H9 (cell line): ENCODE results near the gene SLC16A1. TPM values are rescaled to one million over a fixed set of nuclear protein-coding genes. Genes with fewer than 3 reads are reported as not detected.

ENCODE experiments used
- DNase-seq: peaks from one replicate; pipeline ENCODE4 v3.0.0-alpha.2; 2017
- H2AFZ ChIP-seq: one replicate; pipeline ENCODE4 v1.6.1; 2013; ENCODE audit warnings: mild to moderate bottlenecking, low read length, control low read depth, moderate library complexity
- H2AK5ac ChIP-seq: 2 replicates; pipeline ENCODE4 v1.6.1; 2013; ENCODE audit warnings: low read length, control low read depth, mixed read lengths; ENCODE audit not compliant: insufficient read length
- H2BK120ac ChIP-seq: one replicate; pipeline ENCODE4 v1.6.1; 2013; ENCODE audit warnings: low read depth, mild to moderate bottlenecking, low read length, control low read depth, inconsistent platforms; ENCODE audit not compliant: poor library complexity, severe bottlenecking
- H2BK12ac ChIP-seq: 2 replicates; pipeline ENCODE4 v1.6.1; 2013; ENCODE audit warnings: low read length, control low read depth, mixed read lengths, low read depth; ENCODE audit not compliant: insufficient read length
- H2BK15ac ChIP-seq: 2 replicates; pipeline ENCODE4 v1.6.1; 2013; ENCODE audit warnings: low read depth, low read length, control low read depth
- H2BK20ac ChIP-seq: one replicate; pipeline ENCODE4 v1.6.1; 2013; ENCODE audit warnings: low read depth, mild to moderate bottlenecking, low read length, control low read depth, inconsistent platforms; ENCODE audit not compliant: poor library complexity, severe bottlenecking
- H2BK5ac ChIP-seq: 2 replicates; pipeline ENCODE4 v1.6.1; 2013; ENCODE audit warnings: low read length, control low read depth, mixed read lengths; ENCODE audit not compliant: insufficient read length
- H3K14ac ChIP-seq: 2 replicates; pipeline ENCODE4 v1.6.1; 2013; ENCODE audit warnings: low read length, control low read depth; ENCODE audit not compliant: insufficient read depth
- H3K18ac ChIP-seq: 2 replicates; pipeline ENCODE4 v1.6.1; 2013; ENCODE audit warnings: low read depth, mild to moderate bottlenecking, mixed read lengths, low read length, control low read depth; ENCODE audit not compliant: insufficient read length
- H3K23ac ChIP-seq: 2 replicates; pipeline ENCODE4 v1.6.1; 2013; ENCODE audit warnings: low read length, control low read depth, mixed read lengths, low read depth; ENCODE audit not compliant: insufficient read length
- H3K23me2 ChIP-seq: 2 replicates; pipeline ENCODE4 v1.6.1; 2013; ENCODE audit warnings: low read depth, mild to moderate bottlenecking, mixed read lengths, low read length, control low read depth; ENCODE audit not compliant: insufficient read length, poor library complexity, severe bottlenecking
- H3K27ac ChIP-seq: 2 replicates; pipeline ENCODE4 v1.5.1; 2013; ENCODE audit warnings: low read length, control low read depth, mixed read lengths, low read depth; ENCODE audit not compliant: insufficient read length
- H3K27me3 ChIP-seq: 2 replicates; pipeline ENCODE4 v1.6.1; 2013; ENCODE audit warnings: low read length, control low read depth, inconsistent platforms; ENCODE audit not compliant: insufficient read depth
- H3K4ac ChIP-seq: 2 replicates; pipeline ENCODE4 v1.6.1; 2013; ENCODE audit warnings: low read depth, mild to moderate bottlenecking, control low read depth, inconsistent platforms, low read length, moderate library complexity
- H3K4me1 ChIP-seq: 2 replicates; pipeline ENCODE4 v1.6.1; 2013; ENCODE audit warnings: low read length, control low read depth, inconsistent platforms; ENCODE audit not compliant: insufficient read depth
- H3K4me2 ChIP-seq: 2 replicates; pipeline ENCODE4 v1.6.1; 2013; ENCODE audit warnings: low read length, control low read depth, mixed read lengths; ENCODE audit not compliant: insufficient read length, insufficient read depth
- H3K56ac ChIP-seq: 2 replicates; pipeline ENCODE4 v1.6.1; 2013; ENCODE audit warnings: low read depth, mild to moderate bottlenecking, mixed read lengths, low read length, control low read depth; ENCODE audit not compliant: insufficient read length
- H3K79me1 ChIP-seq: 2 replicates; pipeline ENCODE4 v1.6.1; 2013; ENCODE audit warnings: low read depth, mild to moderate bottlenecking, moderate library complexity, low read length, control low read depth, inconsistent platforms; ENCODE audit not compliant: insufficient read depth, poor library complexity, severe bottlenecking
- H3K79me2 ChIP-seq: 2 replicates; pipeline ENCODE4 v1.6.1; 2013; ENCODE audit warnings: low read length, control low read depth, inconsistent platforms; ENCODE audit not compliant: insufficient read depth
- H3K9ac ChIP-seq: 2 replicates; pipeline ENCODE4 v1.6.1; 2013; ENCODE audit warnings: low read length, control low read depth, mixed read lengths; ENCODE audit not compliant: insufficient read length; ENCODE audit errors: extremely low read depth
- H3K9me3 ChIP-seq: one replicate; pipeline ENCODE4 v1.6.1; 2013; ENCODE audit warnings: low read depth, low read length, inconsistent platforms; ENCODE audit not compliant: control insufficient read depth
- H3T11ph ChIP-seq: one replicate; pipeline ENCODE4 v1.6.1; 2013; ENCODE audit warnings: mild to moderate bottlenecking, low read length, control low read depth, inconsistent platforms
- H4K20me1 ChIP-seq: one replicate; pipeline ENCODE4 v1.6.1; 2013; ENCODE audit not compliant: control insufficient read depth, insufficient read length, insufficient read depth
- H4K5ac ChIP-seq: 2 replicates; pipeline ENCODE4 v1.6.1; 2013; ENCODE audit warnings: low read depth, mild to moderate bottlenecking, mixed read lengths, low read length, control low read depth; ENCODE audit not compliant: insufficient read length
- H4K8ac ChIP-seq: replicated peaks from 2 replicates; pipeline ENCODE4 v1.6.1; 2013; ENCODE audit warnings: low read length, control low read depth, mixed read lengths, low read depth; ENCODE audit not compliant: insufficient read length
- H4K91ac ChIP-seq: 2 replicates; pipeline ENCODE4 v1.6.1; 2013; ENCODE audit warnings: low read depth, mild to moderate bottlenecking, moderate library complexity, mixed read lengths, low read length, control low read depth; ENCODE audit not compliant: insufficient read length
- H3K27ac Mint-ChIP-seq, 3 experiments: 2 replicates in 2 of 3; 3 replicates in 1 of 3; pipeline ENCODE4 v1.8.0; 2020 to 2021; ENCODE audit warnings: mixed read lengths in 3 of 3, mild to moderate bottlenecking in 1 of 3, moderate library complexity in 1 of 3
- H3K27me3 Mint-ChIP-seq: 2 replicates; pipeline ENCODE4 v1.8.0; 2021; ENCODE audit warnings: low read depth, mild to moderate bottlenecking, moderate library complexity, mixed read lengths
- H3K36me3 Mint-ChIP-seq, 3 experiments: 2 replicates in 2 of 3; 3 replicates in 1 of 3; pipeline ENCODE4 v1.8.0; 2020 to 2021; ENCODE audit warnings: low read depth in 3 of 3, mixed read lengths in 3 of 3; ENCODE audit not compliant: insufficient read depth in 1 of 3
- H3K4me1 Mint-ChIP-seq, 2 experiments: 2 replicates each; pipeline ENCODE4 v1.8.0; 2020; ENCODE audit warnings: mixed read lengths in 2 of 2
- H3K4me3 Mint-ChIP-seq, 2 experiments: 2 replicates in 1 of 2; 3 replicates in 1 of 2; pipeline ENCODE4 v1.8.0; 2020 to 2021; ENCODE audit warnings: mild to moderate bottlenecking in 2 of 2, mixed read lengths in 2 of 2, moderate library complexity in 1 of 2
- H3K9me3 Mint-ChIP-seq, 2 experiments: 2 replicates in 1 of 2; 3 replicates in 1 of 2; pipeline ENCODE4 v1.8.0; 2020; ENCODE audit warnings: mild to moderate bottlenecking in 2 of 2, mixed read lengths in 2 of 2, moderate library complexity in 1 of 2
- CTCF ChIP-seq: fragments of 200-600 bp; sonication (generic); conservative IDR thresholded peaks from 3 replicates; pipeline ENCODE4 v1.8.0; 2021; ENCODE audit warnings: antibody characterized with exemption, mild to moderate bottlenecking
- WGBS: extraction: QIAGEN DNeasy Blood & Tissue Kit; methylation state at CpG from one replicate; pipeline ENCODE4 v1.1.7; 2013; ENCODE audit warnings: missing lambda C conversion rate, low lambda C conversion rate, mixed read lengths; ENCODE audit not compliant: insufficient read length; ENCODE audit errors: extremely low coverage; 5-methylcytosine and 5-hydroxymethylcytosine counted together
- total RNA-seq: library from RNA; stranded (reverse); gene quantifications from 2 replicates; pipeline ENCODE4 v1.2.1, GENCODE V29; 2021

Gene SLC16A1
- total RNA-seq, 1 experiment from 2014 or later = 381 TPM

DNA sequence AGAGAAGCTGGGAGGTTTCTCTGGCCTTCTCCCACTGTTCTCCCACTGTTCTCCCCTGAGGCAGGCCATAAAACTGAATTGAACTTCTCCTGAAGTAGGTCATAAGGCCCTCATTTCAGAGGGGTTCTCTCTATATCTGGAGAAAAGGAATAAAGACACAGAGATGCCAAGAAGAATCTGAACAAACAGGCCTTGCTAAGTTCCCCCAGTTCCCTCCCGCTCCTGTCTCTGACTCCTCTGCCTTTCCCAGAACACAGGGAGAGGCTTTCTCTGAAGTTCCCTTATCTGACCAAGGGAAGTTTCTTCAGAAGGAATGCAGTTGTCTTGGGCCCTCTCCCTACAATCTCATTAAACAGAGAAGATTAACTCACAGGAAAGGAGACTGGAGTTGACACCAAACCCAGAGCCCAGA, 83.4 kb downstream of the SLC16A1 start:
- H2BK20ac ChIP-seq = no peak overlapping the region
- H3K23ac ChIP-seq = no peak overlapping the region
- Mint-ChIP-seq H3K27me3 (no peaks in the 10 kb centered on the region), H3K9me3 (no peaks in the 10 kb centered on the region), H3K36me3 (peaks cover 0 to 5% (median 0%) of the 10 kb centered on the region in 3 experiments; a peak in 3 of 7 replicates), H3K27ac (peak overlapping the region in 2 of 3 experiments; percentile 83 to 85; a peak in 4 of 7 replicates), H3K4me3 (no peak overlapping the region), H3K4me1 (peaks cover 40 to 41% of the 10 kb centered on the region in 2 experiments)
- H3K27ac ChIP-seq = no peak overlapping the region
- no peak overlapping the region for H3T11ph ChIP-seq
- H3K9ac ChIP-seq = no peak overlapping the region
- H2AFZ ChIP-seq = no peak overlapping the region
- WGBS = no CpG with 5 or more reads among the region's 1 CpG
- H3K14ac ChIP-seq = no peak overlapping the region
- no peak overlapping the region for H2BK120ac ChIP-seq
- H3K56ac ChIP-seq = no peak overlapping the region
- H2BK5ac ChIP-seq = no peak overlapping the region
- no peak overlapping the region for H3K4ac ChIP-seq
- no peak overlapping the region for H2BK12ac ChIP-seq
- H2BK15ac ChIP-seq = no peak overlapping the region
- H3K18ac ChIP-seq = no peak overlapping the region
- TF ChIP-seq CTCF = no peak
- no peak overlapping the region for H2AK5ac ChIP-seq
- H4K5ac ChIP-seq = no peak overlapping the region
- H3K79me2 ChIP-seq = no peaks in the 10 kb centered on the region
- no peak overlapping the region for H3K4me2 ChIP-seq
- no peaks in the 10 kb centered on the region; the same call in 1 of the 2 replicates for H3K4me1 ChIP-seq
- no peaks in the 10 kb centered on the region for H3K23me2 ChIP-seq
- no peak for DNase-seq
- H3K9me3 ChIP-seq = no peaks in the 10 kb centered on the region
- no peaks in the 10 kb centered on the region for H3K27me3 ChIP-seq
- H4K20me1 ChIP-seq = no peaks in the 10 kb centered on the region
- H4K8ac ChIP-seq = no peak overlapping the region
- H4K91ac ChIP-seq = no peak overlapping the region
- H3K79me1 ChIP-seq = no peaks in the 10 kb centered on the region
